AG10803 (cell line): ENCODE data around the gene SIL1.
"Not testable (repeated sequence)": the region's sequence is repeated elsewhere in the genome, so short reads cannot be mapped to it uniquely, and the experiment has no call there.

Experiments
- DNase-seq: peaks from one replicate; pipeline ENCODE4 v3.0.0; 2010; ENCODE audit warnings: low read depth
- H3K4me3 ChIP-seq: 2 replicates; pipeline ENCODE4 v1.5.1; 2011; ENCODE audit warnings: mild to moderate bottlenecking, low read length, control low read depth
- CTCF ChIP-seq: conservative IDR thresholded peaks from 2 replicates; pipeline ENCODE4 v1.5.1; 2011; ENCODE audit warnings: mild to moderate bottlenecking, low read length, control low read depth, inconsistent platforms

SIL1 gene

GRCh38 chr5:139204196-139204595 lies 6.0 kb upstream of the SIL1 start:
- no peak for TF ChIP-seq CTCF
- DNase-seq: no peak
- no peak overlapping the region for H3K4me3 ChIP-seq

GRCh38 chr5:139199321-139199720 lies 1.2 kb upstream of the SIL1 start:
- no peak overlapping the region for H3K4me3 ChIP-seq
- TF ChIP-seq CTCF: no peak
- no peak for DNase-seq

- TF ChIP-seq CTCF: no peak
- H3K4me3 ChIP-seq: no peak overlapping the region
- DNase-seq: no peak
Observed at GRCh38 chr5:139196296-139196956, 1.7 kb downstream of the SIL1 start.

- DNase-seq: no peak
- TF ChIP-seq CTCF: no peak
- H3K4me3 ChIP-seq: no peak overlapping the region
Observed at GRCh38 chr5:139194486-139194885, 3.7 kb downstream of the SIL1 start.

GRCh38 chr5:139193928-139194327 lies 4.2 kb downstream of the SIL1 start:
- DNase-seq: no peak
- H3K4me3 ChIP-seq: no peak overlapping the region
- TF ChIP-seq CTCF: peak; percentile 41

GRCh38 chr5:139192906-139193305 lies 5.3 kb downstream of the SIL1 start:
- DNase-seq: not testable (repeated sequence)

GRCh38 chr5:139191954-139192353 lies 6.2 kb downstream of the SIL1 start:
- DNase-seq, H3K4me3 ChIP-seq: not testable (repeated sequence)

More at GRCh38 chr5:139192906-139193305, 5.3 kb downstream of the SIL1 start:
- not testable (repeated sequence) for H3K4me3 ChIP-seq

GRCh38 chr5:139190125-139190524 lies 8.0 kb downstream of the SIL1 start:
- TF ChIP-seq CTCF: no peak
- H3K4me3 ChIP-seq: no peak overlapping the region
- DNase-seq: peak; percentile 83
